Left lobe of liver (tissue), 2 donors: ENCODE measurements around the gene CYP11A1. TPM values are rescaled to one million over a fixed set of nuclear protein-coding genes. Genes with fewer than 3 reads are reported as not detected.

Source experiments
- ATAC-seq: fragments of 200-7000 bp; cut with Tn5 transposase; one replicate; pipeline ENCODE4 v1.9.1; 2020; ENCODE audit warnings: mild to moderate bottlenecking, moderate library complexity
- DNase-seq: peaks from one replicate; pipeline ENCODE4 v3.0.0-alpha.2; 2020; ENCODE audit warnings: low spot score
- total RNA-seq: library from RNA; stranded (reverse); gene quantifications from one replicate; pipeline ENCODE4 v1.2.1, GENCODE V29; 2021
- donor health status: DM: no; HTN: no; CAD: no; lungs with moderate emphysema.
- donor health status: DM: no; HTN: yes; CAD: no.

Gene CYP11A1
- total RNA-seq, 1 donor from 2014 or later: 3.0 TPM

DNA sequence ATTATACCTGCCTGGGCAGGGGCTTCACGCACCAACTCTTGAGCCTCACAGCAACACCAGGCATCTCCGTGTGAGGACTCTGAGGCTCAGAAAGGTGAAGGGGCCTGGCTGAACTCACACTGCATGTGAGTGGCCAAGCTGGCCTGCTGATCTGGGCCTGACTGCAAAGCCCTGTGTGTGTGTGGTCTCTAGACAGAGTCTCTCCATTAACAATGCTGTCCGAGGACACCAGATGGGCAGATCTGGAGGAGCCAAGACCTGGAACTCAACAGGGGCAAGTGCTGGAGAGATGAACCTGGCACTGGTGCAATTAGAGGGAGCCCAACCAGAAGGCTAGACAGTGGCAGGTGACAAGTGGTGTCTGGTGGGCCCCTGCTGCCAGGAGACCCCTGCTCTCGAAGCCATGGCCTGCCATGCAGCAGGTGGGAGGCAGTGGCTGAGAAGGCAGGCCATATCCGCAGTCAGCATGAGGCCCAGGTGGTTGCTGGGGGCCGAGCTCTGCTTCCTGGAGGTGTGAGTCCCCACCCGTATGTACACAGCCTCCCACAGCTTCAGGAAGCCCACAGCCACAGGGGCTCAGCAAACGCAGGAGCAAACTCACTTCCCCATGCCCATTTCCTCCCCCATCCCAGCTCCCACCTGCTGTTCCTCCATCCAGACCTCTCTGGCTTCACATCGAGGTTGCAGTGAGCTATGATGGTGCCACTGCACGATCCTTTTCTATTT is 39.0 kb downstream of the CYP11A1 start:
- no peak for DNase-seq
- no peak for ATAC-seq

DNA sequence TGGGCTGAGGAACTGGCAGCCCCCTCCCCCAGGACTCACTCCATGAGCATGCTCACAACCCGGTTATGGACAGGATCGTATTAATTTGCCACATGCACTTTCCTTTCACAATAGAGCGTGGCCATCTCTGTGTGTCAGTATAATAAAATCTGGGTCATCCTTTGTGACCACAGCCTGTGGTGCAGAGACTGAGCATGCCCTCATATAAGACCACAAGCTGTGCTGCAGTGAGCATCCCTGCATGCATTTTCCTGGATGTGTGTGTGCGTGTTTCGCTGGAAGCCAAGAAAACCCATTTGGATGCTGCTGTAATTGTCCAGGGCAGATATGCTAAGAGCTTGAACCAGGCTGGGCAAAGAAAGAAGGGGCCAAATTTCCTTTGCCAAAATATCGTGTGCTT is 39.7 kb downstream of the CYP11A1 start:
- DNase-seq (no peak), ATAC-seq (no peak)

DNA sequence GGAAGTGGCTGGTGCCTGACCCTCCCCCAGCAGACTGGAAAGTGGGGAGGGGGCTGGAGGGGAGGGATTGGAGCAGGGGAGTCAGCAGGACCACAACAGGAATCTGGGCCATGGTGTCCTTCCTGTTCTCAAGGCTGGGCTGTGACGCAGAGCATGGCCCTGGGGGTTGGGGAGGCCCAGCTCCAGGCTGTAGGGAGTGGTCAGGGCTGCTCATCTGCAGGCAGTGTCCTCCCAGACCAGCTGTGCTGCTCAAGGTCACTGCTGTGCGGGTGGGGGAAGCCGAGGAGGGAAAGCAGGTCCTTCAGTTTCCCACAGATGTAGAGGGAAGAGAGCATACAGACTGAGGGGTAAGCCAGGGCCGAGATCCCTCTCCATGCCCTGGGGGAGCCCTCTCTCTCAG is 40.7 kb downstream of the CYP11A1 start:
- ATAC-seq (no peak), DNase-seq (no peak)

DNA sequence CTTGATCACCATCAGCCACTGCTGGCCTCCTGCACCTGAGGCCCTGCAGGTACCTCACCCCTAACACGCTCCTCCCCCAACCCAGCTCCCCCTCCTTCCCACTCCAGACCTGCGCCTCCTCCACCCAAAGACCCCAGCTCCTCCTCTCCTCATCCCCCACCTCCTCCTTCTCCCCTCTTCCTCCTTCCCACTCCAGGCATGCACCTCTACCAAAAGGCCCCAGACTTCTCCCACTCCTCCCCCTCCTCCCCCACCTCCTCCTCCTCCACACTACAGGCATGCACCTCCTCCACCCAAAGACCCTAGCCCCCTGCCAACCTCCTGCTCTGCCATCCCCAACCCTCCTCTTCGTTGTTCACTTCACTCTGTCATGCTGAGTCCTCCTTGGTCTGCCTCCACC is 42.7 kb downstream of the CYP11A1 start:
- DNase-seq: no peak

DNA sequence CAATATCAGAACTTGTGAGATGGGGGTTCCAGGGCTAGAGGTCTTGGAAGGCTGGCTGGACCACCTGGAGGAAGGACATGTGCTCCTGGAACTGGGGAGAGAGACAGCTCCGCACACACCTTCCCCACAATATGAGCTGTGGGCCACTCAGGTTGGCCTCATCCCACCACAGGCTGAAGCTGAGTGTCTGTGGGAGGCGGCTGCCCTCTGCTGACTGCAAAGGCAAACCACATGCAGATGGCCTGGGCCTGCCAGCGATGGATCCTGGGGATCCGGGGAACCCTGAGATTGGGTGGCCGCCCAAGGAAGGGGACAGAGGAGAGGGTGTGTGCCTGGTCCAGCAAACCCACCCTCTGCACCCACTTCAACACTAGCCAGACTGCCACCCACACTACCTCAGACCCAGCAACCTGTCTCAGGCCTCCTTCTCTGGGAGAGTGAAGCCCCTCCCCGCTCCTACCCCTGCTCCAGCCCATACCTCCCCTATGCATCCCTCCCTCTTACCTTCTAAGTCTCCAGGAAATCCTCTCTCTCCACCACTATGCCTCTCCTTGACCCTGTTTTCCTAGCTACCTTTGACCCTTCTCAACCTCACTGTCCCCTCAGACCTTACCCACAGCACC is 44.8 kb downstream of the CYP11A1 start:
- ATAC-seq (peak; percentile 86), DNase-seq (peak; percentile 56)

More for the DNA sequence above, 42.7 kb downstream of the CYP11A1 start:
- ATAC-seq: no peak

DNA sequence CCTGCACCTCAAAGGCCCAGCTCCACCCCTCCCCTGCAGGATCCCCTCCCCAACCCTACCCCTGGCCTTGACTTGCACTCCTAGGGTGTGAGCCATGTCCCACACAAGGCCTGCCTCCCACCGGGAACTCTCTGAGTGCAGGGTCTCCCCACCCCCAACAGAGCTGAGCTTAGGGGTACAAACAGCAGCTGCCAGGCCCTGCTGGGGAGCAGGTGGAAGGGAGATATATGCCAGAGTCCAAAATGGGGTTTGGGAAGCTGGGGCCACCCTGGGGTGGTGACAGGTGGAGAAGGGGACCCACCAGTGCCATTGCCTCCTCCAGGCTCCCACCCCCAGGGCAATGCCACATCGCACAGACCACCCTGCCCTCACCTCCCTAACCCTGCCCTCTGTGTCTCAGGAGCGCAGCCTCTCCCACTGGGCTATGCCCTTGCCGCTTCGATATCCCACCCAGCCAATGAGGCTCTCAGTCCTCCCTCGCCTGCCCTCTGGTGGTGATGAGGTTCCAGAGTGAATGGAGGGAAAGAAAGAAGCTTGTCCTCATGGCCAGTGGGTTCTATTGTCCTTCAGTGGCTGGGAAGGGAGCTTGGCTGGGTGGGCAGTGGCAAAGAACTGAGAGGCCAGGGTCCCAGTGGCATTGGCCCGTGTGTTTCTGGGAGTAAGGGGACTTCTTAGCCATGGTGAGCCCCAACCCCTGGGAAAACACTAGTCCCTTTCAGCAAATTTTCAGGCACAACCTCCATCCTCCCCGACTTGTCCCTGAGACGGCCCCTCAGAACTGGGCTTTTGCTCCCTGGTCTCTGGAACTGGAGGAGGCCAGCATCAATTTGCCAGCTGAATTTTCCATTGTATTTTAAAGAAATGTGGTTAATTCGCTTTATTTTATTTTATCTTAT is 46.8 kb downstream of the CYP11A1 start:
- ATAC-seq (peak; percentile 66), DNase-seq (no peak)

DNA sequence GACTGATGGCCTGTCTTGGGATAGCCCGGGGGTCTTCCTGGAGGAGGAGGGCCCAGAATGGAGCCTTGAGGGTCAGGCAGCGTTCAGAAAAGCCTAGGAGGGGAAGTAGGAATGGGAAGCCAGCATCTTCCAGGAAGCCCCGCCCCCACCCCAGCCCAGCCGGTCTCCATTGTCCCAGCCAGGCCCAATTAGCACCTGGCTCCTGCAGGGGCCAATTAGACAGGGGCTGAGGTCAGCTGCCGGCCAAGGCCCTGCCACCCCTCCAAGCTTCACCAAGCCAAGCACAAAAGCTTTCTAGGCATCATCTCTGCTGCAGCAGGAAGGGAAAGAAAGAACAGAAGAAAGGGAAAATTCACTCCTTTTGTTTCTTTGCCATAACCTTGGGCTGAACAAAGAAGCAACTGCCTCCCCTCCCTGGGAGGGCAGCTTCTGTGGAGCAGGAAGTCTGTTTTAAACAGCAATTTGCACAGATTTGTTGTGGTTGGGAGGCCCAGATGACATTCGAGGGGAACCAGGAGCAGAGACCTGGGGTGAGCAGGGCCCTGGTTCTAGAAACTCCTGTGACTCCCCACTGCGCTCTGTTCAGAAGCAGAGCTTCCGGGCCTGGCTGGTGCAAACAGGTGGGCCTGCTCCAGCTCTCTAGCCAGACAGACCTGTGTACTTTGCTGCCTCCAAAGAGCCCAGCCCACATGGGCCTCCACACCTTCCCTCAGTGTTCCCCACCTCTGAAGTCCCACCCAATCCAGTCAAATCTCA is 47.7 kb downstream of the CYP11A1 start:
- DNase-seq (no peak), ATAC-seq (no peak)

DNA sequence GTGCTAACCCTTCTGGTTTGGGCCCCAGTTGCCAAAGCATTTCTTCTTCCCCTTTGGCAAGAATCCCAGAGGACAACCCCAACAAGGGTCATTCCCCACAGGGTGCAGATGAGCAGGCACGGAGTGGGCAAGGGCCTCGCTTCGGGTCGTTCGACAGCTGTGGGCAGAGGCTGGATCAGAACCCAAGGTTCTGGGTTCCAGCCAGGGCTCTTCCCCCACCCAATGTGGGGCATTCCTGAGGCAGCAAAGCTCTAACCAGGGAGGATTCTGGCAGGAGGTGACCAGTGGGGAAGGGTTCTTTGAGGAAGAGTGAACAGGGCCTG is 48.3 kb downstream of the CYP11A1 start:
- no peak for ATAC-seq
- no peak for DNase-seq

DNA sequence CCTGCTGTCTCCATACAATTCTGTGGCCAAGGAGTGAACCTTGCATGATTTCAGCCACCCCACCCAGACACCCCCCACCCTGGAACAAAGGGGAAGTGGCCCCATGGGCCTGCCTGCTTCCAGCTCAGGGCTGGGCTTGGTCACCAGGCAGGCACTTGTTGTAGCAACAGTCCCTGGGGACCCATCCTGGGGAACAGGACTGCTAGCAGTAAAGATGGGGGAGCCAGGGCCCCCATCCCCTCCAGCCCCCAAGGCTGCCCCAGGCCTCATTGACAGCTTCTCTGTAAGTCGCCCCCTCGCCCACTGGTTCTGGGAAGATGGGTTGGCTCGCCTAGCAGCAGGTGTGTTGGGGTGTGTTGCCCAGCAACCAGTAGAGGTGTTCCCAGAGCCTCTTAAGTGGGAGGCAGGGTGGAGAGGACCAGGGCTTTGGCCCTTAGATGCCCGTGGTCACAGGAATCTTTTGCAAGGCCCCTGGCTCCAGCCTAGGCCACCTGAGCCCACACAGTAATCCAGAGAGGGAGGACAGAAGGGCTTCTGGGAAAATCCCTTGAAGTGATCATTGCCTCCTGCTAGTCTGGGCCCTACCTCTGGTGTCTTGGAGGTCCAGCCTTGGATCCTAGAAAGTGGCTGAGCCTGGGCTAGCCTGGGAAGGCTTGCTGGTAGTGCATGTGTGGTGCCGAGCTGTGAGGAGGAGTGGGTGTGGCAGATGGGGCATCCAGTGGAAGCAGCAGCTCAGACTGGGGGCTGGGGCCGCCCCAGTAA is 48.9 kb downstream of the CYP11A1 start:
- DNase-seq (no peak), ATAC-seq (no peak)

DNA sequence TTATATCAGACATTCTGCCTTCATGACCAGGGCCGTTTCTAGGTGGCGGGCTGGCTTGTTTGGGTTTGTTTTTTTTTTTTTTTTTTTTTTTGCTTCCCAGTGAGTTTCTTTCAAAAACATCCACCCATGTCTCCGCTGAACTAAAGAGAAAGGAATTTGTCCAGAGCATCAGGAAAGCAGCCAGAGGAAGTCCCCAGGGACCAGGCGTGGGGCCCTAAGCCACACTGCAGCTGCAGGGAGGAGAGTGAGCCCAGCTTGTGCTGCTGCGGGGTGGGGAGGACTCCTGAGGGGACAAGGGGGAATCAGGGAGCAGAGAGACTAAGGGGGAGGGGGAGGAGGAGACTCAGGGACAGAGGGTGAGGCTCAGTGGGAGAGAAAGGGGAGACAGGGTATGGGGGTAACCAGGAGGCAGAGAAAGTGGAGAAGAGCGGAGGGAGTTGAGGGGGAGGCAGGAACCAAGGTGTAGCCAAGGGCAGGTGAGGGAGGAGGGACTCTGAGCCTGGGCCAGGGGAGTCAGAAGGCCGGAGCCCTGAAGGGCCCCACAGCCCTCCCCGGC is 49.5 kb downstream of the CYP11A1 start:
- ATAC-seq (no peak), DNase-seq (no peak)

DNA sequence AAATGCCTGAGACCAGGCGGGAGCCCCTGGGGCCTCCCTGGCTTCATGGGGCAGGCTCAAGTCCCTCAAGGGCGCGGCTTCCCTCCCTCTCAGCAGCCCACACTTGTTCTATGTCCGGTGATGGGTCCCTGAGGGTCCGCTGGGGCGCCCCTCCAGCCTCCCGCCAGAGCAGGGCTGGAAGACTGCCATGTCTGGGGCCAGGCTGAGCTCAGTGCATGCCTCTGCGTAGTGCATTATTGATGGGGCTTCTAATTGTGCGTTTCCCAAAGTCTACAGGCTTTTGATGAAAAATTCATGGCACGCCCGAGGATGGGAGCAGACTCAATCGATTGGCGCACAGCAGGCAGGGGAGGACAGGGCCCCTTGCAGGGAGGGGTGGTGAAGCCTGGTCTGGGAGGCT is 51.3 kb downstream of the CYP11A1 start:
- DNase-seq: no peak
- ATAC-seq: no peak

DNA sequence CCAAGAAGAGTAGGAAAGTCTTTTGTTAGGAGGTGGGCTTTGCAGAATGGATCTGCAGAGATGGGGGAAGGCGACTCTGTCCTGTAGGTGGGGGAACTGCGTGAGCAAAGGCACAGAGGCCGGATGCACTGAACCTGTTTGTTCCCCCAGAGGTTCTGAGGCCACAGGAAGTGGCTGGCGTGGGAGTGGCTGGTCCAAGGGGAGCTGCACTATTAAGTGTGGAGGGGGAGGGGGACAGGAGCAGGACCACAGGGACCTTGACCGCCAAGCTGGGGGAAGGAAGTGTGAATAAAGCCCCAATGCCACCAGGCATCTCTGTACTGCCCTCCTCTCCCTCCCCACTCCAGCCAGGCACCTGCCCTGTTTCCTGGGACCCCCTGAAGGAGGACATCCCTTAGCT is 51.8 kb downstream of the CYP11A1 start:
- no peak for ATAC-seq
- no peak for DNase-seq

DNA sequence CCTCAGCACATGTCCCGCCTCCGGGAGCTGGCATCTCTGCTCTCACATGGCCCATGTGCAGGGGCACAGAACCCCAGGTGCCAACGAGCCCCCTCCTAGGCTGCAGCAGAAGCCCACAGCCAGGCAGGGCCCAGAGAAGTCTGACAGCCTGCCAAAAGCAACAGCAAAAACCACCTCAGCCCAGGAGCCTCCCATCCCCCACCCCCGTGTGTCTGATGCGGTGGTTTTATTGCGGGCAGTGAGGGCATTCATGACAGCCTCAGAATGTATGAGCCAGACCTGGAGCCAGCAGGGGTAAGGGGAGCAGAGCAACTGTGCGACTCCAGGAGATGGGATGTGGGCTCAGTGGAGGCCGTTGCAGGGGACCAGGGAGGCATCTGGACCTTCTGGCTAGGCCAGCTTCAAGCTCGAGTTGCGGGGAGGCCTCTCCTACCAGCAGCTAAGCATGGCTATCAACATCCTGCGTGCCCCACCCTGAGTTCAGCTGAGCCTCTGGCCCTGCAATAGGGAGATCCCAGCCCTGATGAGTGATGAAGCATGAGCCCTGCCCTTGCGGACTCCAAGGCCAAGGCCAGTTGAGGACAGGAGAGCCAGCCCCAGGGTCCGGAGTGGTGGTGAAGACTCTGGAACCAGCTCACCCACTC is 52.5 kb downstream of the CYP11A1 start:
- ATAC-seq (no peak), DNase-seq (no peak)

DNA sequence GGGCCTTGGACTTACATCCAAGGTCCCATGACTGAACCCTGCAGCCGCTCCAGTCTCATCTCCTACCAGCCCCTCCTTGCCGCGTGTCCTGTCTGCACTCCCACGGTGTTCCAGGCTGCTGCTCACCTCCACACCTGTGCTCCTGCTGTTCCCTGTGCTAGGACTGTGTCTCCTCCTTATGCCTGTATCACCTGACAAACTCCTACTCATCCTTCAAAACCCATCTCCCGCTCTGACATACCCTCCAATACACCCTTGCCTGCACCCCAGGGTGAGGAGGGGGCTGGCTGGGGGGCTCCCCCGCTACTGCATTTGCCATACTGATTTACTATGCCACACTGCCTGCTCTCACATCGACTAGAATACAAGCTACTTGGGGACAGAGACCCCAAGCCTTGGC is 53.6 kb downstream of the CYP11A1 start:
- ATAC-seq: no peak
- DNase-seq: no peak

DNA sequence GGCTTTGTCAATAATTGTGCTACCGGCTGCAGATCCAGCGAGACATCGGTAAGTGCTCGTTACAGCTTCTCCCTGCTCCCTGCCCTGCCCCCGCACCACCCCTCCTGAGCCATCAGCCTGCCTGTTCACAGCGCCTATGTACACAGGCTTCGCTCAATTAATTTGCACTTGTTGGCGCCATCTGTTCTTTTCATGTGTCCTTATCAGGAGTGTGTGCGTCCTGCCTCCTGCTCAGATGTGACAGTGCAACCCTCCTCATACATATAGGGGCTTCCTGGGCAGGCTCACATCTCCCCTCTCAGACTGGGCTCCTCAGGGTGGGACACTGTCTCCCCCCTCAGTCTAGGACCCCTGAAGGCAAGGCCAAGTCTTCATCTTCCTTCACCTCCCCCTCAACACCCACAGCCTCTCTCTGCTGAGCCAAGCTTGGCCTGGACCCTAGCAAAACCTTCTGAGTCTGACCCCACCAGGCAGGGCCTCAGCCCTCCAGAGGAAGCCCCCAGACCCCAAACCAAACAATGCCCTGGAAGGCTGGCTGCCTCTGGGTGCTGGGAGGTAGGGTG is 54.9 kb downstream of the CYP11A1 start:
- ATAC-seq: no peak
- no peak for DNase-seq

DNA sequence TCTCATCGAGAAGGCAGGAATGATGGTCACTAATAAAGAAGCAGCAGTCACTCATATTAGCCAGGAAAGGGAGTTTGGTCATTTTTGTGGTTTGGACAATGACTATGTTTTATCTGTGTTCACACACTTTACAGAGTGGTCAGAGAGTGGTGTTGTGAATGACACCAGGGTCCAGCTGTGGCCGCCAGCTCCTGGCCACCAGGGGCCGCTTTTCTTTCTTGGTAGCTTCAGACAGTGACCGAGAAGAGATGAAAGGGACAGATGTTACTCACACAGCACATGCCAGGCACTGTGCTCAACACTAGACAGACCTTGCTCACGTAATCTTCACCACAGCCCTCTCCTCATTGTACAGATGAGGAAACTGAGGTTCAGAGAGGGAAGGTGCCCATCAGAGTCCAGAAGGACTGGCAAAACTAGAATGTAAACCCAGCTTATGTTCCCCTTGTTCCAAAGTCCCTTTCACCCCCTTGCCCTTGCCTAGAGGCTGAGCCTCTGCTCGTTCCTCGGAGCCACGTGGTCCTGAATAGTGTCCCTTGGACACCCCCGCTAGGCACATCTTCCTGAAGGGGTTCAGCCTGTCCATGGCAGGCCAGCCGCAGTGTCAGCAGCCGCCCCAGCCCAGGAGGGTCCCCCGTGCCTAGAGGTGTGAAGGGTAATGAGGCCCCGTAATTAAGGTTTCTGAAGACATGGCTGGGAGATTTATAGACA is 55.6 kb downstream of the CYP11A1 start:
- DNase-seq (no peak), ATAC-seq (peak; percentile 58)

DNA sequence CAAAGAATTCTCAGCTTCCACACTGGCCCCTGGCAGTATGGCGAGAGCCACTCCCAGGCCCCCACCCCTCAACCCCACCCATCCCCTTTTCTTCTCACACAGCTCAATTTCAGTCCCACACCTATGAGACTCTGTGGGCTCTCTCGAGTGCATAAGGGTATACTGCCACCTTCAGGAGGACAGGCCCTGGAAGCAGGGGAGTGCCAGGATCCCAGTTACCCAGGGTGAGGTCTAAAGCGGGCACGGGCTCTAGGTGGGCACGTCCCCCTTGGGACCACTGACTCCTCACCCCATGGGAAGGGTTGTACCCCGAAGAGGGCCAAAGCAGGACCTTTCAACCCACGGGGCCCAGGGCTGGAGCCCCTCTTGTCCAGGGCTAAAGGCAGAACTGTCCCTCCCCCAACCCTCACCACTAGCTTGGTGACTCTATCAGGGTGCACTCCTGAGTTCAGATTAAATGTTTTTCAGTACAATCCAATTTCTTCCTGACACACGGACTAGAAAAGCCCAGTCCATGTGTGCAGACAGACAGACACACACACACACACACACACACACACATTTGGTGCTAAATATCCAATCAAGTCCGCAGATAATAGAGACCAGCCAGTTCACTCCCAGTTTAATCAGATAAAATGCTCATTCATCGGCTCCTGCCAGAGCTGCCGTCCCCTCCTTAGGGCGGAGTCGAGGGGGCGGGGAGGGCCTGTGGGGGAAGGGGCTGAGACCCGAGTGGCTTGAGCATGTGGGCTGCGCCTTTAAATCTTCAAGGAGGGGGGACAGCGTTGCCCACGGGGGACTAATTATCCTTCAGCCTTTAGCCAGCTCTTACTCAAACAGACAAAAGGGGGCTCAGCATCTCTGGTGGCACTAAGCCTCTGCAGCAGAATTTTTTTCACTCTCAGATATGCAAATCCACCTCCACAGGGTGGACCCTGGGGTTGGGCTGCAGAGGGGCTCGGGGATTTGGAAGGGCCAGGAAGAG is 59.3 kb downstream of the CYP11A1 start:
- peak; percentile 51 for DNase-seq
- ATAC-seq: peak; percentile 86
